Measurements from ENCODE around the gene KIF16B. TPM values are rescaled to one million over a fixed set of nuclear protein-coding genes. Genes with fewer than 3 reads are reported as not detected.

The KIF16B gene
- total and polyA plus RNA-seq, 2 of the 13 experiments (the other 11 are each of a cell fraction or from before 2014, with no cell fraction given), result 6.9 to 18.0 TPM

- ChIA-PET CTCF (ENCODE audit: low intra/inter-chr PET ratio, low total read pairs) (no interaction called here), POLR2A (no interaction called here)
- no peak overlapping the region for H3K4me3 ChIP-seq (replicated peaks in 1 of 3; ENCODE audit: insufficient read depth in 1 of 3, low read depth in 2 of 3, low read length in 3 of 3)
- no TSS peak for BruUV-seq (replicated peaks)
- H3K4me1 ChIP-seq (ENCODE audit: insufficient read depth, low read length), result no peaks in the 10 kb centered on the region
- no peaks in the 10 kb centered on the region for H3K27me3 ChIP-seq (ENCODE audit: control insufficient read depth in 1 of 2, insufficient read depth in 2 of 2, low read length in 2 of 2)
- WGBS (ENCODE audit: low lambda C conversion rate), result 95% methylated on average over 4 of the region's 4 CpGs
- in situ Hi-C loops (cut with HindIII; ENCODE audit: extremely low pct_ligation_motif_present, low pct_unique_long_range_greater_than_20kb), result no loop called here
- no peak overlapping the region for H2AFZ ChIP-seq (ENCODE audit: low read length)
- H3K4me2 ChIP-seq (ENCODE audit: low read depth, low read length), result no peak overlapping the region
- intact Hi-C loops (cut with micrococcal nuclease; ENCODE audit: unreplicated experiment), result no loop called here
- H4K20me1 ChIP-seq (ENCODE audit: insufficient read depth, low read length), result no peaks in the 10 kb centered on the region
- no peak for ATAC-seq
- no peak for FAIRE-seq
- H3K79me2 ChIP-seq (ENCODE audit: insufficient read depth, low read length), result no peaks in the 10 kb centered on the region
- no peak overlapping the region for H3K27ac ChIP-seq (ENCODE audit: extremely low read length, insufficient read depth, low read length)
- no peaks in the 10 kb centered on the region for H3K36me3 ChIP-seq (replicated peaks in 1 of 2; ENCODE audit: control insufficient read depth in 1 of 2, insufficient read depth in 2 of 2, low read length in 2 of 2)
- no peak overlapping the region for H3K9ac ChIP-seq (ENCODE audit: insufficient read depth, low read depth, low read length)
- H3K9me3 ChIP-seq (ENCODE audit: low read length), result no peaks in the 10 kb centered on the region
- no peak for DNase-seq (ENCODE audit: low spot score)
- TF ChIP-seq TAF1 (CRISPR knock-in tag; IDR thresholded peaks at IDR 0.05) (no peak), YY1 (IDR thresholded peaks at IDR 0.05; ENCODE audit: insufficient read depth, insufficient replicate concordance, low read depth, low read length) (no peak), LCORL (IDR thresholded peaks at IDR 0.05) (no peak), LCORL (CRISPR knock-in tag; IDR thresholded peaks at IDR 0.05) (no peak), ZNF160 (CRISPR knock-in tag; IDR thresholded peaks at IDR 0.05) (no peak), ELF1 (CRISPR knock-in tag; IDR thresholded peaks at IDR 0.05) (no peak), NR2F1 (CRISPR knock-in tag; IDR thresholded peaks at IDR 0.05) (no peak), AGO1 (IDR thresholded peaks at IDR 0.05; ENCODE audit: low read depth, low read length, poor library complexity, severe bottlenecking) (no peak), ZNF501 (CRISPR knock-in tag; IDR thresholded peaks at IDR 0.05) (no peak), TOPORS (CRISPR knock-in tag; IDR thresholded peaks at IDR 0.05) (no peak), HNRNPL (IDR thresholded peaks at IDR 0.05; ENCODE audit: low read depth, low read length) (no peak), ELK4 (CRISPR knock-in tag; IDR thresholded peaks at IDR 0.05; ENCODE audit: borderline replicate concordance) (no peak), PLRG1 (conservative IDR thresholded peaks at IDR 0.05) (no peak), XBP1 (CRISPR knock-in tag; IDR thresholded peaks at IDR 0.05) (no peak), NCOR1 (IDR thresholded peaks at IDR 0.05; ENCODE audit: borderline replicate concordance, low read length) (no peak)
- TF ChIP-seq, protein P1, sequence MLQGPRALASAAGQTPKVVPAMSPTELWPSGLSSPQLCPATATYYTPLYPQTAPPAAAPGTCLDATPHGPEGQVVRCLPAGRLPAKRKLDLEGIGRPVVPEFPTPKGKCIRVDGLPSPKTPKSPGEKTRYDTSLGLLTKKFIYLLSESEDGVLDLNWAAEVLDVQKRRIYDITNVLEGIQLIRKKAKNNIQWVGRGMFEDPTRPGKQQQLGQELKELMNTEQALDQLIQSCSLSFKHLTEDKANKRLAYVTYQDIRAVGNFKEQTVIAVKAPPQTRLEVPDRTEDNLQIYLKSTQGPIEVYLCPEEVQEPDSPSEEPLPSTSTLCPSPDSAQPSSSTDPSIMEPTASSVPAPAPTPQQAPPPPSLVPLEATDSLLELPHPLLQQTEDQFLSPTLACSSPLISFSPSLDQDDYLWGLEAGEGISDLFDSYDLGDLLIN (CRISPR knock-in tag; IDR thresholded peaks at IDR 0.05; ENCODE audit: borderline replicate concordance), result no peak
- TF ChIP-seq, protein P2, sequence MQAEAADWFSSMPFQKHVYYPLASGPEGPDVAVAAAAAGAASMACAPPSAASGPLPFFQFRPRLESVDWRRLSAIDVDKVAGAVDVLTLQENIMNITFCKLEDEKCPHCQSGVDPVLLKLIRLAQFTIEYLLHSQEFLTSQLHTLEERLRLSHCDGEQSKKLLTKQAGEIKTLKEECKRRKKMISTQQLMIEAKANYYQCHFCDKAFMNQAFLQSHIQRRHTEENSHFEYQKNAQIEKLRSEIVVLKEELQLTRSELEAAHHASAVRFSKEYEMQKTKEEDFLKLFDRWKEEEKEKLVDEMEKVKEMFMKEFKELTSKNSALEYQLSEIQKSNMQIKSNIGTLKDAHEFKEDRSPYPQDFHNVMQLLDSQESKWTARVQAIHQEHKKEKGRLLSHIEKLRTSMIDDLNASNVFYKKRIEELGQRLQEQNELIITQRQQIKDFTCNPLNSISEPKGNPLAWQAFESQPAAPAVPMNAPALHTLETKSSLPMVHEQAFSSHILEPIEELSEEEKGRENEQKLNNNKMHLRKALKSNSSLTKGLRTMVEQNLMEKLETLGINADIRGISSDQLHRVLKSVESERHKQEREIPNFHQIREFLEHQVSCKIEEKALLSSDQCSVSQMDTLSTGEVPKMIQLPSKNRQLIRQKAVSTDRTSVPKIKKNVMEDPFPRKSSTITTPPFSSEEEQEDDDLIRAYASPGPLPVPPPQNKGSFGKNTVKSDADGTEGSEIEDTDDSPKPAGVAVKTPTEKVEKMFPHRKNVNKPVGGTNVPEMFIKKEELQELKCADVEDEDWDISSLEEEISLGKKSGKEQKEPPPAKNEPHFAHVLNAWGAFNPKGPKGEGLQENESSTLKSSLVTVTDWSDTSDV (CRISPR knock-in tag; IDR thresholded peaks at IDR 0.05), result no peak
- TF ChIP-seq, protein P3, sequence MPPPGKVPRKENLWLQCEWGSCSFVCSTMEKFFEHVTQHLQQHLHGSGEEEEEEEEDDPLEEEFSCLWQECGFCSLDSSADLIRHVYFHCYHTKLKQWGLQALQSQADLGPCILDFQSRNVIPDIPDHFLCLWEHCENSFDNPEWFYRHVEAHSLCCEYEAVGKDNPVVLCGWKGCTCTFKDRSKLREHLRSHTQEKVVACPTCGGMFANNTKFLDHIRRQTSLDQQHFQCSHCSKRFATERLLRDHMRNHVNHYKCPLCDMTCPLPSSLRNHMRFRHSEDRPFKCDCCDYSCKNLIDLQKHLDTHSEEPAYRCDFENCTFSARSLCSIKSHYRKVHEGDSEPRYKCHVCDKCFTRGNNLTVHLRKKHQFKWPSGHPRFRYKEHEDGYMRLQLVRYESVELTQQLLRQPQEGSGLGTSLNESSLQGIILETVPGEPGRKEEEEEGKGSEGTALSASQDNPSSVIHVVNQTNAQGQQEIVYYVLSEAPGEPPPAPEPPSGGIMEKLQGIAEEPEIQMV (CRISPR knock-in tag; IDR thresholded peaks at IDR 0.05; ENCODE audit: low read depth), result no peak
- TF ChIP-seq, protein P4, sequence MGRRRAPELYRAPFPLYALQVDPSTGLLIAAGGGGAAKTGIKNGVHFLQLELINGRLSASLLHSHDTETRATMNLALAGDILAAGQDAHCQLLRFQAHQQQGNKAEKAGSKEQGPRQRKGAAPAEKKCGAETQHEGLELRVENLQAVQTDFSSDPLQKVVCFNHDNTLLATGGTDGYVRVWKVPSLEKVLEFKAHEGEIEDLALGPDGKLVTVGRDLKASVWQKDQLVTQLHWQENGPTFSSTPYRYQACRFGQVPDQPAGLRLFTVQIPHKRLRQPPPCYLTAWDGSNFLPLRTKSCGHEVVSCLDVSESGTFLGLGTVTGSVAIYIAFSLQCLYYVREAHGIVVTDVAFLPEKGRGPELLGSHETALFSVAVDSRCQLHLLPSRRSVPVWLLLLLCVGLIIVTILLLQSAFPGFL (CRISPR knock-in tag; IDR thresholded peaks at IDR 0.05), result no peak
Observed at GRCh38 chr20:16446246-16446645, 127.0 kb downstream of the KIF16B start.
